ENCODE measurements around the gene SLC25A12. TPM values are rescaled to one million over a fixed set of nuclear protein-coding genes. Genes with fewer than 3 reads are reported as not detected.
"Not testable (repeated sequence)": the region's sequence is repeated elsewhere in the genome, so short reads cannot be mapped to it uniquely, and the experiment has no call there.

SLC25A12 gene
- total RNA-seq, 4 donors from 2014 or later: 9.6 to 18.2 (median 14.6) TPM

DNA sequence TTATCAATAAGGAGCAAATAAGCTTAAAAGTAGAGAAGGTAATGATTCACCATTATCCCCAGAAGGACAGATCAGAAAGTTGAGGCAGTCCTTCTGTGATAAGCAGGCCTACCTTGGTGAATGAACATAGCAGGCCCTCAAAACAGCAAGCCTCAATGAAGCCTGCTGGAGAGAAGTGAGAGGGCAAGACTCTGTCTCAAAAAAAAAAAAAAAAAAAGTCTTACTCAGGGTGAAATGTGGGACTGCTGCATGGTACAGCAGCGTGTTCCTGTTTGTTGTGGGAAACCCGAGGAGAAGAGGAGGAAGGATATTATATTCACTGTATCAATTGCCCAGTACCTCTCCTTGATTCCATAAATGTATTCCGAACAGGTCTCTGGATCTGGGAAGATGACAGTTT lies 19.5 kb upstream of the SLC25A12 start:
- Histone ChIP-seq H3K4me1 (no peaks in the 10 kb centered on the region), H3K27ac (no peak overlapping the region), H3K4me3 (no peak overlapping the region), H3K36me3 (no peaks in the 10 kb centered on the region), H3K27me3 (no peaks in the 10 kb centered on the region), H3K9me3 (no peaks in the 10 kb centered on the region)
- no peak for DNase-seq
- TF ChIP-seq, protein P1, sequence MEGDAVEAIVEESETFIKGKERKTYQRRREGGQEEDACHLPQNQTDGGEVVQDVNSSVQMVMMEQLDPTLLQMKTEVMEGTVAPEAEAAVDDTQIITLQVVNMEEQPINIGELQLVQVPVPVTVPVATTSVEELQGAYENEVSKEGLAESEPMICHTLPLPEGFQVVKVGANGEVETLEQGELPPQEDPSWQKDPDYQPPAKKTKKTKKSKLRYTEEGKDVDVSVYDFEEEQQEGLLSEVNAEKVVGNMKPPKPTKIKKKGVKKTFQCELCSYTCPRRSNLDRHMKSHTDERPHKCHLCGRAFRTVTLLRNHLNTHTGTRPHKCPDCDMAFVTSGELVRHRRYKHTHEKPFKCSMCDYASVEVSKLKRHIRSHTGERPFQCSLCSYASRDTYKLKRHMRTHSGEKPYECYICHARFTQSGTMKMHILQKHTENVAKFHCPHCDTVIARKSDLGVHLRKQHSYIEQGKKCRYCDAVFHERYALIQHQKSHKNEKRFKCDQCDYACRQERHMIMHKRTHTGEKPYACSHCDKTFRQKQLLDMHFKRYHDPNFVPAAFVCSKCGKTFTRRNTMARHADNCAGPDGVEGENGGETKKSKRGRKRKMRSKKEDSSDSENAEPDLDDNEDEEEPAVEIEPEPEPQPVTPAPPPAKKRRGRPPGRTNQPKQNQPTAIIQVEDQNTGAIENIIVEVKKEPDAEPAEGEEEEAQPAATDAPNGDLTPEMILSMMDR (IDR thresholded peaks at IDR 0.05): no peak
- TF ChIP-seq POLR2A (IDR thresholded peaks at IDR 0.05): no peak

DNA sequence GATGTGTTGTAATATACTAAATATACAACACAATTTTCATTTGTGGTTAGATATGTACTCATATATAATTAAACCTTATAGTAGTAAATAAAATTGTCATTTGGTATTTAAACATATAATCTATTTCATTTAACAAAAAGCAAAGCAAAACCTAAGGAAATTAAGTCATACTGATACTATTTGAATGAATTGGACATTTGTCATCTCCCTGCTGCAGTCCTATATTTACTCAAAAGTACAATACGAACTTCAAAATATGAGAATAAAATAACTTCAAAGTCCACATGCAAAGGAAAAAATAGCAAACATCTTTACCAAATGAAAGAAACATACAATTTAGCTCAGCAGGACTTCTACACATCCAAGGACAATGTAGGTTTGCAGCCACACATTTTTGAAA lies 16.4 kb upstream of the SLC25A12 start:
- Histone ChIP-seq H3K9me3 (no peaks in the 10 kb centered on the region), H3K27ac (no peak overlapping the region), H3K4me3 (no peak overlapping the region), H3K27me3 (no peaks in the 10 kb centered on the region), H3K36me3 (no peaks in the 10 kb centered on the region), H3K4me1 (no peaks in the 10 kb centered on the region)
- TF ChIP-seq, protein P1 (IDR thresholded peaks at IDR 0.05): no peak
- no peak for TF ChIP-seq POLR2A (IDR thresholded peaks at IDR 0.05)
- no peak for DNase-seq

DNA sequence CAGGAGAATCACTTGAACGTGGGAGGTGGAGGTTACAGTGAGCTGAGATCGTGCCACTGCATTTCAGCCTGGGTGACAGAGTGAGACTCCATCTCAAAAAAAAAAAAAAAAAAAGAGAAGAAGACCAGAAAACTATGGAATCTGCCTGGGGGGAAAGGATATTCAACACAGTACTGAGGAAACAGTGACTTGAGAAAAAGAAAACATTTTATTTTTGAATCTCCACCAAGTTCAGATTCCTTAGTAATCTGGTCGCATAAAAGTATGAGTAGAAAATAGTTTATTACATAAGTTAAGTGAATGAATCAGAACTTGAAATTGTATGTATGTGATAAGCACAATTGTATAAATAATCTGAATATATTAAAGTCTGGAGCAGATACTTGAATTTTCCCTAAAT lies 15.2 kb upstream of the SLC25A12 start:
- no peaks in the 10 kb centered on the region for H3K36me3 ChIP-seq
- no peak for DNase-seq
- no peaks in the 10 kb centered on the region for H3K9me3 ChIP-seq
- no peaks in the 10 kb centered on the region for H3K4me1 ChIP-seq
- H3K4me3 ChIP-seq: no peak overlapping the region
- H3K27ac ChIP-seq: no peak overlapping the region
- H3K27me3 ChIP-seq: no peaks in the 10 kb centered on the region
- TF ChIP-seq, protein P1 (IDR thresholded peaks at IDR 0.05): no peak
- no peak for TF ChIP-seq POLR2A (IDR thresholded peaks at IDR 0.05)

DNA sequence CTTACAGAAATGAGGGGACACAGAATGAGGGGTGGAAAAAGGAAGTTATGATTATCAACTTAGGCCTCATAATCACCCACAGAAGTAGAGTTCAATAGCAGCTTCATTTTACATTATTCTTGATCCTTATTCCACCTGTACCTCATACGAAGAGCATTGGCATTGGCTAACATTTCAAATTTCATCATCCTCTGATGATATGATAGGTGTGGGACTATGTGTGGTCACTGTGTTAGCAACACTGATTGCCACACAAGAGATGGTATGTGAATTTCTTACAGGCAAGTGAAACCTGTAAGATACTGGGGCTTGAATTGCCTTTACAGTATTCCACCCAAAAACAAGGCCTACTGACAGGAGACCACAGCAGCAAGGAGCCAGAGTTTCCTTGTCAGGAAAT lies 14.2 kb upstream of the SLC25A12 start:
- Histone ChIP-seq H3K4me3 (no peak overlapping the region), H3K36me3 (no peaks in the 10 kb centered on the region), H3K9me3 (no peaks in the 10 kb centered on the region), H3K27me3 (no peaks in the 10 kb centered on the region), H3K4me1 (no peaks in the 10 kb centered on the region), H3K27ac (no peak overlapping the region)
- no peak for TF ChIP-seq POLR2A (IDR thresholded peaks at IDR 0.05)
- TF ChIP-seq, protein P1 (IDR thresholded peaks at IDR 0.05): no peak
- DNase-seq: no peak

DNA sequence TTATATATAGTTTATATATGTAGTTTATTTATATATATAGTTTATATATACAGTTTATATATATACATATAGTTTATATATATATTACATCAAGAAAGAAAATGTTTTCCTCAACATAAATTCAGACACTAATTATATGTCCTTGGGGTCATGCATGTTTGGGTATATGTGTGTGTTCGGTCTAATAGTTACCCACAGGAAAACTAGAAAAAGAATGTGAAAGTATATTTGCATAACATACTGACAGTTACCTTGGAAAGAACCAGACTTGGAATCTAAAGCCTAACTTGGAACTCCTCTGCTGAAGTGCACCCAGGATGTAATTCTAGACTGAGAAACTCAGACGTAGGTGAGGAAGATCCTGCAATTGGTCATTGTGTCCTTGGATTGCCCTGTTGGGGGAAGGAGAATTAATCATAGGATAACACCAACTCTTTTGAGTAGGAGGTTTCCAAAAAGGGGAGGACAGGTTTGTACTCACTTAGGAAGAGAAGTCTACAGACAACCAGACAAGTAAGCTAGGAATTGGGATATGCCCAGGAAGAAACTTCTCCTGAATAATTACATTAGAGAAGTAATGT lies 8.9 kb upstream of the SLC25A12 start:
- no peaks in the 10 kb centered on the region for H3K27me3 ChIP-seq
- no peak for DNase-seq
- H3K36me3 ChIP-seq: no peaks in the 10 kb centered on the region
- no peak overlapping the region for H3K4me3 ChIP-seq
- H3K4me1 ChIP-seq: no peaks in the 10 kb centered on the region
- no peak for TF ChIP-seq POLR2A (IDR thresholded peaks at IDR 0.05)
- TF ChIP-seq, protein P1 (IDR thresholded peaks at IDR 0.05): no peak
- no peak overlapping the region for H3K27ac ChIP-seq
- no peaks in the 10 kb centered on the region for H3K9me3 ChIP-seq

DNA sequence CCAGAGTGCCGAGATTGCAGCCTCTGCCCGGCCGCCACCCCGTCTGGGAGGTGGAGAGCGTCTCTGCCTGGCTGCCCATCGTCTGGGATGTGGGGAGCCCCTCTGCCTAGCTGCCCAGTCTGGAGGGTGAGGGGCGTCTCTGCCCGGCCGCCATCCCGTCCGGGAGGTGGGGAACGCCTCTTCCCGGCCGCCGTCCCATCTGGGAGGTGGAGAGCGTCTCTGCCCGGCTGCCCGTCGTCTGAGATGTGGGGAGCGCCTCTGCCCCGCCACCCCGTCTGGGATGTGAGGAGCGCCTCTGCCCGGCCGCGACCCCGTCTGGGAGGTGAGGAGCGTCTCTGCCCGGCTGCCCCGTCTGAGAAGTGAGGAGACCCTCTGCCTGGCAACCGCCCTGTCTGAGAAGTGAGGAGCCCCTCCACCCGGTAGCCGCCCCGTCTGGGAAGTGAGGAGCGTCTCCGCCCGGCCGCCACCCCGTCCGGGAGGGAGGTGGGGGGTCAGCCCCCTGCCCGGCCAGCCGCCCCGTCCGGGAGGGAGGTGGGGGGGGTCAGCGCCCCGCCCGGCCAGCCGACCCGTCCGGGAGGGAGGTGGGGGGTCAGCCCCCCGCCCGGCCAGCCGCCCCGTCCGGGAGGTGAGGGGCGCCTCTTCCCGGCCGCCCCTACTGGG lies 5.7 kb upstream of the SLC25A12 start:
- not testable (repeated sequence) for H3K4me3 ChIP-seq, H3K27me3 ChIP-seq, H3K27ac ChIP-seq, DNase-seq, H3K4me1 ChIP-seq, H3K9me3 ChIP-seq, H3K36me3 ChIP-seq

All from Peyer's patch (tissue), 4 donors.